CD14-positive monocyte (primary cell): ENCODE results near the gene SLC25A21. TPM values are rescaled to one million over a fixed set of nuclear protein-coding genes. Genes with fewer than 3 reads are reported as not detected.
"Not testable (repeated sequence)": the region's sequence is repeated elsewhere in the genome, so short reads cannot be mapped to it uniquely, and the experiment has no call there.

Experiments
- DNase-seq, 3 donors: peaks; one replicate each; pipeline ENCODE4 v3.0.0-alpha.2; 2011 to 2022
- H2AFZ ChIP-seq: 2 replicates; pipeline ENCODE4 v1.6.0; 2012; ENCODE audit warnings: mild to moderate bottlenecking, low read depth, low read length, inconsistent platforms; ENCODE audit not compliant: insufficient read depth, poor library complexity, severe bottlenecking
- H3K27ac ChIP-seq, 2 donors: 1 replicate in 1 of 2; 2 replicates in 1 of 2; pipeline ENCODE4 v1.5.1; 2012 to 2013; ENCODE audit warnings: low read length in 2 of 2, control low read depth in 1 of 2, inconsistent platforms in 1 of 2, low read depth in 1 of 2, mild to moderate bottlenecking in 1 of 2
- H3K27me3 ChIP-seq, 2 donors: one replicate each; pipeline versions ENCODE4 v1.6.0 to v1.6.1; 2011 to 2013; ENCODE audit warnings: low read length in 2 of 2; ENCODE audit not compliant: control insufficient read depth in 2 of 2, insufficient read depth in 2 of 2
- H3K36me3 ChIP-seq, 2 donors: replicated peaks in 1 of 2; 1 replicate in 1 of 2; 2 replicates in 1 of 2; pipeline versions ENCODE4 v1.5.1 to v1.6.1; 2012 to 2013; ENCODE audit warnings: low read length in 2 of 2, control low read depth in 1 of 2, inconsistent platforms in 1 of 2, mild to moderate bottlenecking in 1 of 2; ENCODE audit not compliant: insufficient read depth in 2 of 2, control insufficient read depth in 1 of 2
- H3K4me1 ChIP-seq, 2 donors: 1 replicate in 1 of 2; 2 replicates in 1 of 2; pipeline versions ENCODE4 v1.5.1 to v1.6.1; 2012 to 2013; ENCODE audit warnings: low read length in 2 of 2, control low read depth in 1 of 2, inconsistent platforms in 1 of 2, mild to moderate bottlenecking in 1 of 2, moderate library complexity in 1 of 2; ENCODE audit not compliant: insufficient read depth in 2 of 2, control insufficient read depth in 1 of 2
- H3K4me2 ChIP-seq: replicated peaks from 2 replicates; pipeline ENCODE3; 2012; ENCODE audit warnings: low read length, moderate library complexity, mild to moderate bottlenecking; ENCODE audit not compliant: poor library complexity, severe bottlenecking; ENCODE audit errors: extremely low read depth
- H3K4me3 ChIP-seq, 3 experiments: fragments of 200-600 bp in 1 of 3; sonication (generic) in 1 of 3; replicated peaks in 1 of 3; 1 replicate in 2 of 3; 2 replicates in 1 of 3; pipeline ENCODE4 v1.5.1; 2011 to 2013; ENCODE audit warnings: low read length in 3 of 3, mild to moderate bottlenecking in 3 of 3, control low read depth in 2 of 3, low read depth in 2 of 3, inconsistent platforms in 1 of 3, moderate library complexity in 1 of 3
- H3K79me2 ChIP-seq: 2 replicates; pipeline ENCODE4 v1.6.0; 2012; ENCODE audit warnings: mild to moderate bottlenecking, control low read depth, inconsistent platforms, low read length, moderate library complexity; ENCODE audit not compliant: insufficient read depth
- H3K9ac ChIP-seq: 2 replicates; pipeline ENCODE4 v1.6.0; 2017; ENCODE audit warnings: low read length, mild to moderate bottlenecking; ENCODE audit not compliant: insufficient read depth, poor library complexity, severe bottlenecking
- H3K9me3 ChIP-seq, 2 donors: replicated peaks in 1 of 2; 1 replicate in 1 of 2; 2 replicates in 1 of 2; pipeline versions ENCODE4 v1.5.1 to v1.6.1; 2012 to 2013; ENCODE audit warnings: low read length in 2 of 2, control low read depth in 1 of 2; ENCODE audit not compliant: control insufficient read depth in 1 of 2, insufficient read depth in 1 of 2
- H4K20me1 ChIP-seq: 2 replicates; pipeline ENCODE4 v1.6.0; 2012; ENCODE audit warnings: mild to moderate bottlenecking, low read length, control low read depth, moderate library complexity; ENCODE audit not compliant: insufficient read depth
- H3K27ac Mint-ChIP-seq, 7 donors: one replicate each; pipeline ENCODE4 v1.8.0; 2020; ENCODE audit warnings: mild to moderate bottlenecking in 7 of 7, mixed read lengths in 7 of 7, moderate library complexity in 6 of 7, inconsistent platforms in 2 of 7
- H3K27me3 Mint-ChIP-seq, 3 donors: one replicate each; pipeline ENCODE4 v1.8.0; 2021 to 2022; ENCODE audit warnings: low read depth in 3 of 3, mild to moderate bottlenecking in 3 of 3, mixed read lengths in 3 of 3, moderate library complexity in 3 of 3, inconsistent platforms in 1 of 3
- H3K36me3 Mint-ChIP-seq, 2 donors: one replicate each; pipeline ENCODE4 v1.8.0; 2020; ENCODE audit warnings: mixed read lengths in 2 of 2, inconsistent platforms in 1 of 2, mild to moderate bottlenecking in 1 of 2
- H3K4me1 Mint-ChIP-seq: one replicate; pipeline ENCODE4 v1.8.0; 2020; ENCODE audit warnings: mild to moderate bottlenecking, mixed read lengths
- H3K4me3 Mint-ChIP-seq, 2 donors: one replicate each; pipeline ENCODE4 v1.8.0; 2020; ENCODE audit warnings: mild to moderate bottlenecking in 2 of 2, mixed read lengths in 2 of 2, moderate library complexity in 1 of 2
- H3K9me3 Mint-ChIP-seq, 7 donors: one replicate each; pipeline ENCODE4 v1.8.0; 2020 to 2022; ENCODE audit warnings: mixed read lengths in 7 of 7, mild to moderate bottlenecking in 6 of 7, moderate library complexity in 6 of 7, inconsistent platforms in 2 of 7
- WGBS: methylation state at CpG from one replicate; pipeline ENCODE4 v1.1.5; 2013; ENCODE audit warnings: missing lambda C conversion rate; ENCODE audit not compliant: insufficient coverage; 5-methylcytosine and 5-hydroxymethylcytosine counted together
- intact Hi-C, 2 donors: fragments of 100-400 bp; cut with micrococcal nuclease; formaldehyde crosslinking; loops; one replicate each; pipeline versions ENCODE4 v1.15.0 to v1.15.1; 2023
- polyA plus RNA-seq, 3 donors: library from polyadenylated mRNA; depleted of rRNA in 1 of 3; unstranded in 2 of 3; stranded (reverse) in 1 of 3; fragments of 300-500 nt in 2 of 3; fragments of >200 nt in 1 of 3; fragmentation: Illumina TruSeq in 2 of 3; gene quantifications; 1 replicate in 2 of 3; 2 replicates in 1 of 3; pipeline ENCODE4 v1.2.3, GENCODE V29; 2012 to 2021
- TF ChIP-seq, protein P1 (sequence below): fragments of 200-600 bp; IDR thresholded peaks from one replicate; pipeline ENCODE4 v1.8.0; 2022; ENCODE audit warnings: antibody characterized with exemption, mild to moderate bottlenecking

SLC25A21 gene
- polyA plus RNA-seq, 3 donors = not detected

GRCh38 chr14:37187840-37188577 is 15.6 kb upstream of the SLC25A21 start:
- H3K4me1 Mint-ChIP-seq, H3K9ac ChIP-seq, H3K4me3 ChIP-seq, H3K4me3 Mint-ChIP-seq, H3K79me2 ChIP-seq, H3K27ac ChIP-seq, H3K27ac Mint-ChIP-seq, intact Hi-C loops, H3K9me3 ChIP-seq, H4K20me1 ChIP-seq, H3K27me3 Mint-ChIP-seq, H3K36me3 ChIP-seq, H3K9me3 Mint-ChIP-seq, H3K4me1 ChIP-seq, H3K36me3 Mint-ChIP-seq, DNase-seq, H3K4me2 ChIP-seq, H2AFZ ChIP-seq, H3K27me3 ChIP-seq: not testable (repeated sequence)
- 79% methylated on average over 7 of the region's 9 CpGs for WGBS

DNA sequence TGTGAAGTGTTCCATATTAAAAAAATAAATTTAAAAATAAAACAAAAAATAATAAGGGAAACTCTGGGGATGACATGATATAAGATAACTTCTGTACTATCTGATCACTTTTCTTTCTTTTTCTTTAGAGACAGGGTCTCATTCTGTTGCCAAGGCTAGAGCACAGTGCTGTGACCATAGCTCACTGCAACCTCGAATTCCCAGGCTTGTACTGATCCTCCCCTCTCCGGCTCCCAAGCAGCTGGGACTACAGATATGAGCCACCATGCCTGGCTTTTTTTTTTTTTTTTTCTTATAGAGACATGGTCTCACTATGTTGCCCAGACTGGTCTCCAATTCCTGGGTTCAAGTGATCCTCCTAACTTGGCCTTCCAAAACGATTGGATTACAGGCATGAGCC is 14.9 kb upstream of the SLC25A21 start:
- H4K20me1 ChIP-seq = no peaks in the 10 kb centered on the region
- H3K4me2 ChIP-seq = no peak overlapping the region
- 64% methylated on average over 2 of the region's 3 CpGs for WGBS
- no peaks in the 10 kb centered on the region for H3K36me3 ChIP-seq
- H3K27me3 Mint-ChIP-seq = peaks cover 0 to 1% (median 0%) of the 10 kb centered on the region in 3 donors
- H3K9me3 Mint-ChIP-seq = peaks cover 0 to 8% (median 4%) of the 10 kb centered on the region in 7 donors
- no peak overlapping the region for H3K27ac Mint-ChIP-seq
- H2AFZ ChIP-seq = no peak overlapping the region
- intact Hi-C loops = no loop called here
- H3K27me3 ChIP-seq = no peaks in the 10 kb centered on the region
- H3K9ac ChIP-seq = no peak overlapping the region
- H3K4me3 Mint-ChIP-seq = no peak overlapping the region
- no peaks in the 10 kb centered on the region for H3K36me3 Mint-ChIP-seq
- no peaks in the 10 kb centered on the region for H3K9me3 ChIP-seq
- DNase-seq = no peak
- TF ChIP-seq, protein P1, sequence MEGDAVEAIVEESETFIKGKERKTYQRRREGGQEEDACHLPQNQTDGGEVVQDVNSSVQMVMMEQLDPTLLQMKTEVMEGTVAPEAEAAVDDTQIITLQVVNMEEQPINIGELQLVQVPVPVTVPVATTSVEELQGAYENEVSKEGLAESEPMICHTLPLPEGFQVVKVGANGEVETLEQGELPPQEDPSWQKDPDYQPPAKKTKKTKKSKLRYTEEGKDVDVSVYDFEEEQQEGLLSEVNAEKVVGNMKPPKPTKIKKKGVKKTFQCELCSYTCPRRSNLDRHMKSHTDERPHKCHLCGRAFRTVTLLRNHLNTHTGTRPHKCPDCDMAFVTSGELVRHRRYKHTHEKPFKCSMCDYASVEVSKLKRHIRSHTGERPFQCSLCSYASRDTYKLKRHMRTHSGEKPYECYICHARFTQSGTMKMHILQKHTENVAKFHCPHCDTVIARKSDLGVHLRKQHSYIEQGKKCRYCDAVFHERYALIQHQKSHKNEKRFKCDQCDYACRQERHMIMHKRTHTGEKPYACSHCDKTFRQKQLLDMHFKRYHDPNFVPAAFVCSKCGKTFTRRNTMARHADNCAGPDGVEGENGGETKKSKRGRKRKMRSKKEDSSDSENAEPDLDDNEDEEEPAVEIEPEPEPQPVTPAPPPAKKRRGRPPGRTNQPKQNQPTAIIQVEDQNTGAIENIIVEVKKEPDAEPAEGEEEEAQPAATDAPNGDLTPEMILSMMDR = no peak
- H3K4me3 ChIP-seq = no peak overlapping the region
- no peak overlapping the region for H3K27ac ChIP-seq
- no peaks in the 10 kb centered on the region for H3K4me1 Mint-ChIP-seq
- no peaks in the 10 kb centered on the region for H3K4me1 ChIP-seq
- no peaks in the 10 kb centered on the region for H3K79me2 ChIP-seq
